Measurements from ENCODE around the gene URI1.

The URI1 gene

GRCh38 chr19:30006207-30006606 lies 64.2 kb downstream of the URI1 start:
- no peak for DNase-seq (ENCODE audit: low read depth)
- H3K4me3 ChIP-seq (ENCODE audit: low read length): no peak overlapping the region
- TF ChIP-seq CTCF (conservative IDR thresholded peaks at IDR 0.05; ENCODE audit: low read depth, low read length): no peak

DNA sequence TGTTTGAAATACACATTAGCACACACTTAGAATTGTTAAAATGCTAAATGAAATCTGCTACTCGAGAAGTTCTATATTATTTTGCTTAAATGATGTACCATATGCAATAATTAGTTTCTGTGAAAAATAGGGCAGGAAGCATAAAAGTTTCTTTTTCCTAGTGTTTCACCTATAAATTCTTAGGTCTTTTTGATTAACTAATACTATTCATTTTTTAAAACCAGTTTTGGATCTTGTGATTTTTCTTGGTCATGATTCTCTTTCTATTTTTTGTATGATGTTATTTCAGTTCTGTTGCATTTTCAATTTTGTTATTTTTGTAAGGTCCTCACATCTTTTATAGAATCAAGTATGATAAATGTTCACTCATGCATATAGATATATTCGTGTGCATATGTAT lies 66.1 kb downstream of the URI1 start:
- no peak overlapping the region for H3K4me3 ChIP-seq (ENCODE audit: low read length)
- no peak for DNase-seq (ENCODE audit: low read depth)
- no peak for TF ChIP-seq CTCF (conservative IDR thresholded peaks at IDR 0.05; ENCODE audit: low read depth, low read length)

DNA sequence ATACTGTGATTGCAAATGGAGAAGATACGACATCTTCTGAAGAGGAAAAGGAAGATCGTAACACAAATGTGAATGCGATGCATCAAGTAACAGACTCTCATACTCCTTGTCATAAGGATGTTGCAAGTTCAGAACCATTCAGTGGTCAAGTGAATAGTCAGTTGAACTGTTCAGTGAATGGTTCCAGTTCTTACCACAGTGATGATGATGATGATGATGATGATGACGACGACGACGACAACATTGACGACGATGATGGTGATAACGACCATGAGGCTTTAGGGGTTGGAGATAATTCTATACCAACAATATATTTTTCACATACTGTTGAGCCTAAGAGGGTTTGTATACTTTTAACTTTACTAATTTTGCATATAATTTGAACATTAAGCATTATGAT lies 67.0 kb downstream of the URI1 start:
- TF ChIP-seq CTCF (conservative IDR thresholded peaks at IDR 0.05; ENCODE audit: low read depth, low read length): no peak
- H3K4me3 ChIP-seq (ENCODE audit: low read length): no peak overlapping the region
- no peak for DNase-seq (ENCODE audit: low read depth)

DNA sequence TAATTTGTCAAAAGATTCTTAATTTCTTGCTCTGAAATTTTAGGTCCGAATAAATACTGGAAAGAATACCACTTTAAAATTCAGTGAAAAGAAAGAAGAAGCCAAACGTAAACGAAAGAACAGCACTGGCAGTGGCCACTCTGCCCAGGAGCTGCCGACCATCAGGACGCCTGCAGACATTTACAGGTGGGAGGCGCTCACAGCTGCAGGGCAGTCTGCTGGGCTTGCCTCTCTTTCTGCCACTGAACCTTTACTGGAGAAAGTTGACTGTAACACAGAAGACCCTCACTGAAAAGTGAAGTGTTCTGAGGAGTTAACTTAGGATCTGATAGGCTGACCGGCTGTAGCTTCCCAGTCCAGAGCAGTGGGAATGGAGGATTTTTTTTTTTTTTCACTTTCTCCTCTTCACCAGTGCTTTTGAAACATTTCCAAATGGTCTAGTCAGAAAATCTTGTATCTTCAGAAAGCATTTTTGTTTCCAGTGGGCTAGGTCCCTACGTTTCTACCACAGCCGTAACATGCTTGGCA lies 69.1 kb downstream of the URI1 start:
- no peak for TF ChIP-seq CTCF (conservative IDR thresholded peaks at IDR 0.05; ENCODE audit: low read depth, low read length)
- no peak overlapping the region for H3K4me3 ChIP-seq (ENCODE audit: low read length)
- no peak for DNase-seq (ENCODE audit: low read depth)

DNA sequence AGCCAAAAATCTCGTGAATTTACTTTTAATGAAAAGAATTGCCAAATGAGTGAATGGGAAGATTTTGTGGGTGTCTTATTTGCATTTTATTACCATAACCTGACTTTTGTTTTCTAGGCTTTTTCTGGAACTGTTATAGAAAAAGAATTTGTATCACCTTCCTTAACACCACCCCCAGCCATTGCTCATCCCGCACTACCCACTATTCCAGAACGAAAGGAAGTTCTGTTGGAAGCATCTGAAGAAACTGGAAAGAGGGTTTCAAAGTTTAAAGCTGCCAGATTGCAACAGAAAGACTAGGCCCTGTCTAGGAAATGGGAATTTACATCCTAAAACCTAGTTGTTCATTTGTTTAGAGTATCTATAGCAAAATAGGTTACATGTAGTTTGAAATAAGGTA lies 72.7 kb downstream of the URI1 start:
- TF ChIP-seq CTCF (conservative IDR thresholded peaks at IDR 0.05; ENCODE audit: low read depth, low read length): no peak
- no peak for DNase-seq (ENCODE audit: low read depth)
- H3K4me3 ChIP-seq (ENCODE audit: low read length): no peak overlapping the region

- TF ChIP-seq CTCF (conservative IDR thresholded peaks at IDR 0.05; ENCODE audit: low read depth, low read length): no peak
- no peak overlapping the region for H3K4me3 ChIP-seq (ENCODE audit: low read length)
- DNase-seq (ENCODE audit: low read depth): no peak
These were observed 75.1 kb downstream of the URI1 start for GRCh38 chr19:30017172-30017571.

DNA sequence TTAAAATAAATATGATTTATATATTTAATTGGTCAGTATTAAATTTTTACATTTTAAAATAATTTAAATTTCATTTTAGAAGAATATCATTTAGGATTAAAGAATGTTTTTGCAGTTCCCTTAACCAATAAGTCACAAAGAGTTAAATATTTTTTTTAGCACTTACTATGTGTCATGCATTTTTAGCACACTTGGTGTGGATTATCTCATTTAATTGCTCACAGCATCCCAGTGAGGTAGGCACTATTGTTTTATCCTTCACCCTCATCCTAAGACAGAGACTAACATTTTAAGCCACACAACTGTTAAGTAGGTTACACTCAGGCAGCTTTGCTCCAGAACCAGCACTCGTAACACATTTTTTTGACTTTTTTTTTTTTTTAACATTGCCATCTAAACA lies 78.2 kb downstream of the URI1 start:
- no peak for TF ChIP-seq CTCF (conservative IDR thresholded peaks at IDR 0.05; ENCODE audit: low read depth, low read length)
- DNase-seq (ENCODE audit: low read depth): no peak
- H3K4me3 ChIP-seq (ENCODE audit: low read length): no peak overlapping the region

All from retinal pigment epithelial cell (primary cell).